ENCODE measurements around the gene FYN. TPM values are rescaled to one million over a fixed set of nuclear protein-coding genes. Genes with fewer than 3 reads are reported as not detected.
A peak's percentile ranks its signal among the peaks of the same experiment; 100 is the strongest.

FYN gene
- polyA plus RNA-seq, 3 donors, result 88.4 to 149 (median 114) TPM

GRCh38 chr6:111672761-111673450 lies 200.3 kb downstream of the FYN start:
- Histone ChIP-seq H3K9ac (ENCODE audit: insufficient read depth, low read length, poor library complexity, severe bottlenecking) (no peak overlapping the region), H3K79me2 (ENCODE audit: insufficient read depth, low read length) (no peaks in the 10 kb centered on the region), H3K9me3 (replicated peaks in 1 of 2; ENCODE audit: control insufficient read depth in 1 of 2, insufficient read depth in 1 of 2, low read length in 2 of 2) (no peaks in the 10 kb centered on the region), H3K27me3 (ENCODE audit: control insufficient read depth in 2 of 2, insufficient read depth in 2 of 2, low read length in 2 of 2) (no peaks in the 10 kb centered on the region), H3K36me3 (replicated peaks in 1 of 2; ENCODE audit: control insufficient read depth in 1 of 2, insufficient read depth in 2 of 2, low read length in 2 of 2) (peaks cover 87 to 98% of the 10 kb centered on the region in 2 donors), H3K4me2 (replicated peaks; ENCODE audit: extremely low read depth, low read length, poor library complexity, severe bottlenecking) (no peak overlapping the region), H4K20me1 (ENCODE audit: insufficient read depth, low read length) (peaks cover 44% of the 10 kb centered on the region), H3K4me3 (replicated peaks in 1 of 3; ENCODE audit: low read depth in 2 of 3, low read length in 3 of 3) (no peak overlapping the region), H3K4me1 (ENCODE audit: control insufficient read depth in 1 of 2, insufficient read depth in 2 of 2, low read length in 2 of 2) (no peaks in the 10 kb centered on the region), H3K27ac (ENCODE audit: low read depth in 1 of 2, low read length in 2 of 2) (no peak overlapping the region), H2AFZ (ENCODE audit: insufficient read depth, low read depth, low read length, poor library complexity, severe bottlenecking) (no peak overlapping the region)
- Mint-ChIP-seq H3K36me3 (peaks cover 85 to 86% of the 10 kb centered on the region in 2 donors), H3K27me3 (ENCODE audit: low read depth in 3 of 3) (peaks cover 0 to 2% (median 0%) of the 10 kb centered on the region in 3 donors), H3K4me1 (no peaks in the 10 kb centered on the region), H3K9me3 (no peaks in the 10 kb centered on the region), H3K4me3 (no peak overlapping the region), H3K27ac (no peak overlapping the region)
- no peak for TF ChIP-seq CTCF (IDR thresholded peaks at IDR 0.05)
- 97% methylated on average over 10 of the region's 17 CpGs for WGBS (ENCODE audit: insufficient coverage)
- intact Hi-C loops (cut with micrococcal nuclease), result no loop called here
- DNase-seq, result no peak

GRCh38 chr6:111669326-111669725 lies 203.9 kb downstream of the FYN start:
- Mint-ChIP-seq H3K27me3 (ENCODE audit: low read depth in 3 of 3) (peaks cover 0 to 2% (median 2%) of the 10 kb centered on the region in 3 donors), H3K9me3 (no peaks in the 10 kb centered on the region), H3K36me3 (peaks cover 84 to 94% of the 10 kb centered on the region in 2 donors), H3K4me1 (peaks cover 8% of the 10 kb centered on the region), H3K27ac (peak overlapping the region in 1 of 7 donors; percentile 15), H3K4me3 (no peak overlapping the region)
- no peak overlapping the region for H3K27ac ChIP-seq (ENCODE audit: low read depth in 1 of 2, low read length in 2 of 2)
- H4K20me1 ChIP-seq (ENCODE audit: insufficient read depth, low read length), result peaks cover 47% of the 10 kb centered on the region
- H3K4me1 ChIP-seq (ENCODE audit: control insufficient read depth in 1 of 2, insufficient read depth in 2 of 2, low read length in 2 of 2), result peaks cover 3 to 6% of the 10 kb centered on the region in 2 donors
- H3K4me3 ChIP-seq (replicated peaks in 1 of 3; ENCODE audit: low read depth in 2 of 3, low read length in 3 of 3), result no peak overlapping the region
- no peaks in the 10 kb centered on the region for H3K9me3 ChIP-seq (replicated peaks in 1 of 2; ENCODE audit: control insufficient read depth in 1 of 2, insufficient read depth in 1 of 2, low read length in 2 of 2)
- H3K79me2 ChIP-seq (ENCODE audit: insufficient read depth, low read length), result no peaks in the 10 kb centered on the region
- no peak overlapping the region for H3K4me2 ChIP-seq (replicated peaks; ENCODE audit: extremely low read depth, low read length, poor library complexity, severe bottlenecking)
- DNase-seq, result no peak
- TF ChIP-seq CTCF (IDR thresholded peaks at IDR 0.05), result no peak
- H3K36me3 ChIP-seq (replicated peaks in 1 of 2; ENCODE audit: control insufficient read depth in 1 of 2, insufficient read depth in 2 of 2, low read length in 2 of 2), result peaks cover 76 to 94% of the 10 kb centered on the region in 2 donors
- H3K9ac ChIP-seq (ENCODE audit: insufficient read depth, low read length, poor library complexity, severe bottlenecking), result no peak overlapping the region
- intact Hi-C loops (cut with micrococcal nuclease), result no loop called here
- H2AFZ ChIP-seq (ENCODE audit: insufficient read depth, low read depth, low read length, poor library complexity, severe bottlenecking), result no peak overlapping the region
- WGBS (ENCODE audit: insufficient coverage), result 100% methylated on average over 1 of the region's 4 CpGs
- H3K27me3 ChIP-seq (ENCODE audit: control insufficient read depth in 2 of 2, insufficient read depth in 2 of 2, low read length in 2 of 2), result no peaks in the 10 kb centered on the region

All from CD14-positive monocyte (primary cell).